Stomach (tissue), 4 donors: ENCODE results near the gene PRELID2.

Experiments used
- EP300 ChIP-seq: sonication (generic); formaldehyde crosslinking; IDR thresholded peaks from one replicate; pipeline ENCODE4 v1.6.1; 2017; ENCODE audit warnings: antibody characterized with exemption
- POLR2A ChIP-seq, 4 donors: fragments of 450-650 bp; IDR thresholded peaks; one replicate each; pipeline ENCODE4 v1.6.1; 2016; ENCODE audit warnings: antibody characterized with exemption in 4 of 4, control low read depth in 2 of 4, mild to moderate bottlenecking in 1 of 4, moderate library complexity in 1 of 4
- TF ChIP-seq, protein P1 (sequence below), 7 experiments: fragments of 450-650 bp in 4 of 7; fragments of 200-600 bp in 3 of 7; sonication (generic) in 3 of 7; IDR thresholded peaks; one replicate each; pipeline ENCODE4 v1.5.1; 2016 to 2019; ENCODE audit warnings: antibody characterized with exemption in 7 of 7, control low read depth in 2 of 7, mild to moderate bottlenecking in 1 of 7

DNA sequence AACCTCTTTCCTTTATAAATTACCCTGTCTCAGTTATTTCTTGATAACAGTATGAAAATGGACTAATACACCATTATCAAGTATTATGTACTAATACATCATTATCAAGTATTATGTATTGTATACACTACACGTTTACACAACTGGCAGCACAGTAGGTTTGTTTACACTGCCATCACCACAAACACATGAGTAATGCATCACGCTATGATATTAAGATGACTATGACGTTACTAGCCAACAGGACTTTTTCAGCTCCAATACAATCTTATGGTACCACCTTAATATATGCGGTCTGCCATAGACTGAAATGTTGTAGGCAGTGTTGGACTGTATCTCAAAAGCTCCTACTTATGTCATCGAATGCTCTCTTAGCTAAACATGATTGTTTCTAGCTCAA, 28.2 kb downstream of the PRELID2 start:
- TF ChIP-seq, protein P1, sequence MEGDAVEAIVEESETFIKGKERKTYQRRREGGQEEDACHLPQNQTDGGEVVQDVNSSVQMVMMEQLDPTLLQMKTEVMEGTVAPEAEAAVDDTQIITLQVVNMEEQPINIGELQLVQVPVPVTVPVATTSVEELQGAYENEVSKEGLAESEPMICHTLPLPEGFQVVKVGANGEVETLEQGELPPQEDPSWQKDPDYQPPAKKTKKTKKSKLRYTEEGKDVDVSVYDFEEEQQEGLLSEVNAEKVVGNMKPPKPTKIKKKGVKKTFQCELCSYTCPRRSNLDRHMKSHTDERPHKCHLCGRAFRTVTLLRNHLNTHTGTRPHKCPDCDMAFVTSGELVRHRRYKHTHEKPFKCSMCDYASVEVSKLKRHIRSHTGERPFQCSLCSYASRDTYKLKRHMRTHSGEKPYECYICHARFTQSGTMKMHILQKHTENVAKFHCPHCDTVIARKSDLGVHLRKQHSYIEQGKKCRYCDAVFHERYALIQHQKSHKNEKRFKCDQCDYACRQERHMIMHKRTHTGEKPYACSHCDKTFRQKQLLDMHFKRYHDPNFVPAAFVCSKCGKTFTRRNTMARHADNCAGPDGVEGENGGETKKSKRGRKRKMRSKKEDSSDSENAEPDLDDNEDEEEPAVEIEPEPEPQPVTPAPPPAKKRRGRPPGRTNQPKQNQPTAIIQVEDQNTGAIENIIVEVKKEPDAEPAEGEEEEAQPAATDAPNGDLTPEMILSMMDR (IDR thresholded peaks at IDR 0.05), result no peak
- TF ChIP-seq EP300, result no peak
- no peak for TF ChIP-seq POLR2A (IDR thresholded peaks at IDR 0.05)
